Neural progenitor cell (in vitro differentiated cells): ENCODE data around the gene TEX2. TPM values are rescaled to one million over a fixed set of nuclear protein-coding genes. Genes with fewer than 3 reads are reported as not detected.

ENCODE experiments used
- DNase-seq: peaks from one replicate; pipeline ENCODE4 v3.0.0-alpha.2; 2016; ENCODE audit warnings: low spot score
- H2AFZ ChIP-seq: fragments of 200-600 bp; sonication (generic); replicated peaks from 2 replicates; pipeline ENCODE4 v1.6.1; 2016; ENCODE audit warnings: antibody characterized with exemption
- H3F3A ChIP-seq: fragments of 200-600 bp; sonication (generic); 2 replicates; pipeline ENCODE4 v1.6.1; 2016; ENCODE audit warnings: antibody characterized with exemption, low read depth
- H3K27ac ChIP-seq: fragments of 200-600 bp; sonication (generic); 2 replicates; pipeline ENCODE4 v1.5.1; 2016; ENCODE audit warnings: mild to moderate bottlenecking
- H3K27me3 ChIP-seq: fragments of 200-600 bp; sonication (generic); 2 replicates; pipeline ENCODE4 v1.6.1; 2016; ENCODE audit warnings: mild to moderate bottlenecking, moderate library complexity
- H3K36me3 ChIP-seq: fragments of 200-600 bp; sonication (generic); 2 replicates; pipeline ENCODE4 v1.5.1; 2016
- H3K4me1 ChIP-seq: fragments of 200-600 bp; sonication (generic); 2 replicates; pipeline ENCODE4 v1.6.1; 2016; ENCODE audit warnings: mixed run types
- H3K4me2 ChIP-seq: fragments of 200-600 bp; sonication (generic); 2 replicates; pipeline ENCODE4 v1.6.1; 2016
- H3K4me3 ChIP-seq: fragments of 200-600 bp; sonication (generic); 2 replicates; pipeline ENCODE4 v1.5.1; 2016
- H3K79me2 ChIP-seq: fragments of 200-600 bp; sonication (generic); 2 replicates; pipeline ENCODE4 v1.6.1; 2016; ENCODE audit warnings: low read depth
- H3K9ac ChIP-seq: fragments of 200-600 bp; sonication (generic); 2 replicates; pipeline ENCODE4 v1.6.1; 2016
- H3K9me3 ChIP-seq: fragments of 200-600 bp; sonication (generic); 2 replicates; pipeline ENCODE4 v1.5.1; 2016; ENCODE audit warnings: low read depth
- H4K20me1 ChIP-seq: fragments of 200-600 bp; sonication (generic); 2 replicates; pipeline ENCODE4 v1.6.1; 2016; ENCODE audit warnings: low read depth
- H3K27ac Mint-ChIP-seq: 3 replicates; pipeline ENCODE4 v1.8.0; 2021; ENCODE audit warnings: mixed read lengths
- H3K27me3 Mint-ChIP-seq: 2 replicates; pipeline ENCODE4 v1.8.0; 2022; ENCODE audit warnings: low read depth, mild to moderate bottlenecking, inconsistent platforms, moderate library complexity, mixed read lengths; ENCODE audit not compliant: insufficient read depth
- H3K36me3 Mint-ChIP-seq: 3 replicates; pipeline ENCODE4 v1.8.0; 2021; ENCODE audit warnings: mixed read lengths
- H3K4me1 Mint-ChIP-seq: 3 replicates; pipeline ENCODE4 v1.8.0; 2021; ENCODE audit warnings: mixed read lengths
- H3K4me3 Mint-ChIP-seq: 3 replicates; pipeline ENCODE4 v1.8.0; 2021; ENCODE audit warnings: mild to moderate bottlenecking, moderate library complexity, mixed read lengths
- H3K9me3 Mint-ChIP-seq: 3 replicates; pipeline ENCODE4 v1.8.0; 2020; ENCODE audit warnings: mixed read lengths
- CTCF ChIP-seq: fragments of 200-600 bp; sonication (generic); IDR thresholded peaks from 2 replicates; pipeline ENCODE4 v1.5.1; 2017; ENCODE audit warnings: antibody characterized with exemption, mild to moderate bottlenecking
- EZH2 ChIP-seq: fragments of 200-600 bp; sonication (generic); IDR thresholded peaks from 2 replicates; pipeline ENCODE4 v1.6.1; 2017; ENCODE audit warnings: antibody characterized with exemption, mild to moderate bottlenecking, moderate library complexity
- EZH2phosphoT487 ChIP-seq: fragments of 200-600 bp; sonication (generic); IDR thresholded peaks from 2 replicates; pipeline ENCODE4 v1.6.1; 2017; ENCODE audit warnings: antibody characterized with exemption
- total RNA-seq: library from RNA; depleted of rRNA; stranded (reverse); fragments of >200 nt; gene quantifications from 2 replicates; pipeline ENCODE4 v1.2.3, GENCODE V29; 2015; ENCODE audit warnings: low replicate concordance

Gene TEX2
- total RNA-seq, 1 donor from 2014 or later, result 10.6 TPM

GRCh38 chr17:64130559-64131001 lies 132.5 kb downstream of the TEX2 start:
- Mint-ChIP-seq H3K27me3 (peaks cover 5% of the 10 kb centered on the region), H3K4me3 (peak overlapping the region; percentile 82), H3K27ac (no peak overlapping the region), H3K4me1 (peaks cover 9% of the 10 kb centered on the region), H3K36me3 (no peaks in the 10 kb centered on the region), H3K9me3 (no peaks in the 10 kb centered on the region)
- no peak for DNase-seq
- Histone ChIP-seq H3K9me3 (no peaks in the 10 kb centered on the region), H3K4me2 (peak overlapping the region; percentile 68), H3K4me1 (peaks cover 4% of the 10 kb centered on the region), H3K9ac (no peak overlapping the region), H3F3A (peaks cover 27% of the 10 kb centered on the region), H2AFZ (peak overlapping the region; percentile 54), H3K36me3 (no peaks in the 10 kb centered on the region), H4K20me1 (peaks cover 13% of the 10 kb centered on the region), H3K27ac (no peak overlapping the region), H3K27me3 (peaks cover 46% of the 10 kb centered on the region), H3K4me3 (peak overlapping the region; percentile 29), H3K79me2 (no peaks in the 10 kb centered on the region)
- TF ChIP-seq CTCF, result no peak
- no peak for TF ChIP-seq EZH2phosphoT487
- no peak for TF ChIP-seq EZH2

GRCh38 chr17:64129765-64130558 lies 133.1 kb downstream of the TEX2 start, which contains the start of gene ERN1:
Gene ERN1, minus strand, starts transcription at chr17:64130144. Its CDS starts 115 bp downstream, at chr17:64130029.
- Histone ChIP-seq H3K79me2 (no peaks in the 10 kb centered on the region), H3K4me1 (peaks cover 4% of the 10 kb centered on the region), H3K9me3 (no peaks in the 10 kb centered on the region), H3K27ac (no peak within 1 kb of the TSS), H3F3A (peaks cover 27% of the 10 kb centered on the region), H3K9ac (peak within 1 kb of the TSS; percentile 3), H3K4me3 (peak within 1 kb of the TSS; percentile 82), H3K27me3 (peaks cover 46% of the 10 kb centered on the region), H3K36me3 (no peaks in the 10 kb centered on the region), H4K20me1 (peaks cover 13% of the 10 kb centered on the region), H3K4me2 (peak within 1 kb of the TSS; percentile 91), H2AFZ (peak within 1 kb of the TSS; percentile 91)
- no peak for TF ChIP-seq EZH2phosphoT487
- no peak for TF ChIP-seq EZH2
- no peak for TF ChIP-seq CTCF
- peak within 1 kb of the TSS; percentile 90 for H3K4me3 Mint-ChIP-seq
- peaks cover 7% of the 10 kb centered on the region for H3K27me3 Mint-ChIP-seq
- H3K36me3 Mint-ChIP-seq, result no peaks in the 10 kb centered on the region
- peak; percentile 96 for DNase-seq
- no peak within 1 kb of the TSS for H3K27ac Mint-ChIP-seq
- H3K9me3 Mint-ChIP-seq, result no peaks in the 10 kb centered on the region
- H3K4me1 Mint-ChIP-seq, result peaks cover 9% of the 10 kb centered on the region

- Histone ChIP-seq H3K9ac (peak overlapping the region; percentile 3), H3K4me1 (peaks cover 4% of the 10 kb centered on the region), H3K27me3 (peaks cover 46% of the 10 kb centered on the region), H4K20me1 (peaks cover 13% of the 10 kb centered on the region), H3K9me3 (no peaks in the 10 kb centered on the region), H3K4me3 (peak overlapping the region; percentile 82), H3K36me3 (no peaks in the 10 kb centered on the region), H3K79me2 (no peaks in the 10 kb centered on the region), H3K27ac (no peak overlapping the region), H2AFZ (peak overlapping the region; percentile 91), H3K4me2 (peak overlapping the region; percentile 91), H3F3A (peaks cover 27% of the 10 kb centered on the region)
- peaks cover 7% of the 10 kb centered on the region for H3K27me3 Mint-ChIP-seq
- peaks cover under 1% of the 10 kb centered on the region for H3K36me3 Mint-ChIP-seq
- no peaks in the 10 kb centered on the region for H3K9me3 Mint-ChIP-seq
- H3K4me3 Mint-ChIP-seq, result peak overlapping the region; percentile 90
- no peak overlapping the region for H3K27ac Mint-ChIP-seq
- no peak for DNase-seq
- H3K4me1 Mint-ChIP-seq, result peaks cover 9% of the 10 kb centered on the region
- TF ChIP-seq EZH2phosphoT487 (no peak), EZH2 (no peak), CTCF (no peak)
These were observed 133.6 kb downstream of the TEX2 start for GRCh38 chr17:64129515-64129764.
